GM19023 (cell line): ENCODE data around the gene PHLDA3.

Experiments used
- ATAC-seq: cut with Tn5 transposase; IDR thresholded peaks from one replicate; pipeline ENCODE4 v1.9.1; 2021; ENCODE audit warnings: mild to moderate bottlenecking, moderate library complexity; ENCODE audit not compliant: unreplicated experiment

PHLDA3 gene

DNA sequence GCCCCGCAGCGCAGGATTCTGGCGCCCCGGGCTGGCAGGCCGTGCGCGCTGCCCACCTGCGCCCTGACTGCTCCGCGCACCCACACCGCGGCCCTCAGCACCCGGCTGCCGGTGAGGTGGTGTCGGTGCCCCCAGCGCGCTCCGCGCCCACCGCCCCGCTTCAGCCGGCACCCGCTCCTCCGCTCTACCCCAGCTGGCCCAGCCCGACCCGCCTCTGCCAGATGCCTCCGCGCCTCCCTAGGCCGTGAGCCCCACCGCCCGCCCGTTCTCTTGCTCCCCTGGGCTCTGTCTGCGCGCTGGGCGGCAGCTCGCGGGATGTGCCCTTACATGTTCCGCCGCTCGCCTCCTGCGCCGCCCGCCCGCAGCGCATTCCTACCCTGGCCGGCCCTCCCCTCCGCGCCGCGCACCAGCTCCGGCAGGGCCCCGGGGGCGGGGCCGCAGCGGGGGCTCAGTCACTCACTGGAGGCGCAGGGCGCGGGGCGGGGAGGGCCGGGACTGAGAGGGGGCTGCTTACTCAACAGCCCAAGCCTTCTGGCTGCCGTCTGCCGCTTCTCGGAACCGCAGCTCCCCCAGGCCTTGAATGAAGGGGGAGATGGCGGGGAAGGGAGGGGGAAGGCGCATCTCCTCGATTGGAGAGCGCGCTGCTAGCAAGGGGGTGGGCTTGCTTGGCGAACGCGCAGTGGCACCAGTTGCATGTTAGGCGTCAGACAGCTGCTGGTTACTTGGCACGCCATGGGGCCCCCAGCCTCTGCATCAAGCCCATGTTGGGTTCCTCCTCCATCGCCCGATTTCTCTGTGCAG lies at the start of gene PHLDA3:
Gene PHLDA3, minus strand, starts transcription at position 345 of the 801 bp plus-strand sequence. CDS start 402 bp downstream, outside the sequence.
- peak; percentile 71 for ATAC-seq

DNA sequence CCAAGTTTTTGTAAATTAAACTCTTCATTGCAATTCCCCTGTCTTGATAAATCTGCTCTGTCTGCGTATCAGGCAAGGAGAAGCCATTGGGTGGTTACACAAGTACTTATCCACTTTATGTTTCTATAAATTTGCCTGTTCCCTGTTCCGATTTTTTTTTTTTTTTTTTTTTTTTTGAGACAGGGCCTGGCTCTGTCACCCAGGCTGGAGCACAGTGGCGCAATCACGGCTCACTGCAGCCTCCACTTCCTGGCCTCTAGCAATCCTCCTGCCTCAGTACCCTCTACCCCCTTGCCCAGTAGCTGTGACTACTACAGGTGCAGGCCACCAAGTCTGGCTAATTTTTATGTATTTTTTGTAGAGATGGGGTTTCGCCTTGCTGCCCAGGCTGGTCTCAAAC lies 49.1 kb upstream of the PHLDA3 start:
- no peak for ATAC-seq

DNA sequence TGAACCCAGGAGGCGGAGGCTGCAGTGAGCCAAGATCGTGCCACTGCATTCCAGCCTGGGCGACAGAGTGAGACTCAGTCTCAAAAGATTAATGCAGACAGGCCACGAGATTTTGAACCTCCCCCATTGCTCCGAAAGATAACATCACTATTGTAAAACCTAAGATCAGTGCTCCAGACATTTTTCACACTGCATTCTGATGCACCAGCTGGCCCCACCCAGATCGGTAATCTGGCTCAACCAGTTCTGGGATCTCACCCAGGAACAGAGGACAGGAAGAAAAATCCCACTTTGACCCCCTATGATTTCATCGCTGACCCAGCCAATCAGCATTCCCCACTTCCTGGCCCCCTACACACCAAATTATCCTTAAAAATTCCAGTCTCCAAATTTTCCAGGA lies 48.6 kb upstream of the PHLDA3 start:
- no peak for ATAC-seq

DNA sequence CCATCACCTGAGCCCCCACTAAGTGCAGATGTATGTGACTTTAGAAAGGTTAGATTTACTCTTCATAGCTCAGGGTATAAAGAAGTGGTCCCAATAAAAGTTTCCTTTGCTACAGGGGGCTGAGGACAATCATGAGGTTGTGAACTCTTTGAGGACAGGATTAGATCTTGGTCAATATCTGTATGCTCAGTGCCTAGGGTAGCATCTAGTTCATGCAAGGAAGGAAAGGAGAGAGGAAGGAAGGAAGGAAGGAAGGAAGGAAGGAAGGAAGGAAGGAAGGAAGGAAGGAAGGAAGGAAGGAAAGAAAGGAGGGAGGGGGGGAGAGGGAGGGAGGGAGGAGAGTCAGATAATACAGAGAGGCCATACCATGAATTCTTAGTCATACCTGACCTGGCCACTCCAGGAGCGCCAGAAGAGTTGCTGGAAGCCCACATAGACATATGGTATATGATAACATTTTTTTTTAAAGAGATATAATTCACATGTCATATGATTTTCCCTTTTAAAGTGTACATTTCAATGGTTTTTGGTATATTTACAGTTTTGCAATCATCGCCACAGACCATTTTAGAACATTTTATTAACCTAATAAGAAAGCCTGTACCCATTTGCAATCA lies 47.6 kb upstream of the PHLDA3 start:
- ATAC-seq, result no peak

DNA sequence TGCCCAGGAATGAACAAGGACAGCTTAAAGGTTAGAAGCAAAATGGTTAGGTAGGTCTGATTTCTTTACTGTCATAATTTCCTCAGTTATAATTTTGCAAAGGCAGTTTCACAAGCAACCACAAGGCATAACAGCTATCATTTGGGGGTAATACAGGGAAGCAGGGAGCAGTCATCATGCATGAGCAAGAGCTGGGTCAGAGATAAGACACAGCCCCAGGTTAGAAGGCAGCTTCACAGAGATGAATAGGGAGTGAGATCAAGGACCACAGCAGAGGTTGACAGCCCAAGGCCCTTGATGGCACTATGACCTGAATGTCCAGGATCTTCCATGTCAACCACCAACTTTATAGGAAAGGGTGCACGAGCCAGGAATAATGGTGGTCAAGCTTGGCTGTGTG lies 46.9 kb upstream of the PHLDA3 start:
- no peak for ATAC-seq

DNA sequence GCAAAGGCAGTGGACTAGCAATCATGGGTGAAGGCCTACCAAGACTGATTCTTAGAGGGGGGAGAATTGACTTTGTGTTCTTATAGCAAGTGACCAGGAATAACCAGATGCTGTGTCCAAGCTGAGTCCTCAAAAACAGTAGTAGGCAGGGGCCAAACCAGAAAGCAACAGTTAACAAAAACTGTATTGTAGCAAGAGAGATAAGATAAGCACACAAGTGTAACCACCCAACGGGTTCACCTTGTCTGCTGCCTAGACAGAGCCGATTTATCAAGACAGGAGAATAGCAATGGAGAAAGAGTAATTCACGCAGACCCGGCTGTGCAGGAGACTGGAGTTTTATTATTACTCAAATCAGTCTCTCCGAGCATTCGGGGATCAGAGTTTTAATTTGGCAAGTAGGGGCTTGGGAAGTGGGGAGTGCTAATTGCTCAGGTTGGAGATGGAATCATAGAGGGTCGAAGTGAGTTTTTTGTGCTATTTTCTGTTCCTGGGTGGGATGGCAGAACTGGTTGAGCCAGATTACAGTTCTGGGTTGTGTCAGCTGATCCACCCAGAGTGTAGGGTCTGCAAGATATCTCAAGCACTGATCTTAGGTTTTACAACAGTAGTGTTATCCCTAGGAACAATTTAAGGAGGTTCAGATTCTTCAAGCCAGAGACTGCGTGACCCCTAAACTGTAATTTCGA lies 46.2 kb upstream of the PHLDA3 start:
- no peak for ATAC-seq

DNA sequence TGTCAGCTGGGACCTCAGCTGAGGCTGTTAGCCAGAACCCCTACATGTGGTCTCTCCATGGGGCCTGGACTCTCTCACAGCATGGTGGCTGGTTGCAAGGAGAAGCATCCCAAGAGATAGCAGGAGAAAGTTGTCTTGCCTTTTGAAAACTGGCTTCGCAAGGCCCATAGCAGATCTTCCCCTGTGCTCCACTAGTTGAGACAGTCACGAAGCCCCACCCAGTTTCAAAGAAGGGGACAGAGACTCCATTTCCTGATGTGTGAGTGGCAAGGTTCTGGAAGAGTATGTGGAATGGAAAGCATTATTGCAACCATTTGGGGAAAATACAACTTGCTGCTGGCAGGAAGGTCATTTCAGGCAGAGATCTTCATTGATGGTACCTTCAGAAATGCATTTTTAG lies 45.5 kb upstream of the PHLDA3 start:
- ATAC-seq, result no peak

DNA sequence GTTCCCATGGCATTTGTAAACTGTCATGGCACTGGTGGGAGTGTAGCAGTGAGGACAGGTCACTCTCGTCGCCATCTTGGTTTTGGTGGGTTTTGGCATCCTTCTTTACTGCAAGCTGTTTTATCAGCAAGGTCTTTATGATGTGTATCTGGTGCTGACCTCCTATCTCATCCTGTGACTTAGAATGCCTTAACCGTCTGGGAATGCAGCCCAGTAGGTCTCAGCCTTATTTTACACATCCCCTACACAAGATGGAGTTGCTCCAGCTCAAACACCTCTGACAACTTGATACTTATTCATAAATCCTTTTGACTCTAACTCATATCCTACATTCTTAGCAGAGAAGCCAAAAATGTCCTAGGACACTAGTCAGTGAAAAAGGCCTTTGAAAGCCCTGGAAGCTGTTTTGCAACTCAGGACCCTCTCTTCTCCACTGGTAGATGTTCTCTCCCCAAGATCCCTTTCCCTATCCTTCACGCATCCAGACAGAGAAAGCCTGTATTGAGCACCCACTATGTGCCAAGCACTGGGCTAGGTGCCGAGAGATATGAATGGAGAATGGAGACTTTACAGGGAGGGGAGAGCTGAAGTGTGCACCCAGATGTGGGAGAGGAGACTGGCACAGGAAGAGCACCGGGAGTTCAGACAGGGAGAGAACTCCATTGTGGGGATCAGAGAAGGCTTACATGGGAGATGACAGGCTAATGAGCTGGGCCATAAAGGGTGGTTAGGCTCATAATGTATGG lies 44.7 kb upstream of the PHLDA3 start:
- ATAC-seq, result no peak

DNA sequence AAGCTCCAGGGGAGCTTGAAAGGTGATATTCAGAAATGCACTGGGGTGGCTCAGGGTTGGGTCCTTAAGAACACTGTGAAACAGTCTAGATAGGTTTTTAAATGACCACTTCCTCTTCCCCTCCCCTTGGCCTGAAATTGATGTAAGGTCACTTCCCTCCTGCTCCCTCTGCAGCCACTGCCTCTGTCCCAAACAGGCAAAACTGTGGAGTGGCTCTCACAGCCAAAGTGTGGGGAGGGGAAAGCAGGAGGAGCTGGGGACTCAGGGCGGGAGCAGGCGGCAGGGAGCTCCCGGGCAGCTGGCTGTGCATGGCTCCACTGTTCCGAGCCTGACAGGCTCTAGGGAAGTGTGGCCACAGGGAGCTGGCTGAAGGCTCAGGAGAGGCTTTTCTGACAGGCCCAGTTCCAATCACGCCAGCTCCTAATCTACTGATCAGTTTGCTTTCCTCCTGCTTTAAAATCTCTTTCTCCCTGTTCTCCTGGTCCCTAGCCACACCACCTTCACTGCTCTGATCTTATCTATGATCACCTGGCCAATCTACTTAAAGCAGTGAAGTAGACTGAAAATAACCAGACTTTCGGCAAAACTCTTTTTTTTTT lies 43.1 kb upstream of the PHLDA3 start:
- no peak for ATAC-seq

DNA sequence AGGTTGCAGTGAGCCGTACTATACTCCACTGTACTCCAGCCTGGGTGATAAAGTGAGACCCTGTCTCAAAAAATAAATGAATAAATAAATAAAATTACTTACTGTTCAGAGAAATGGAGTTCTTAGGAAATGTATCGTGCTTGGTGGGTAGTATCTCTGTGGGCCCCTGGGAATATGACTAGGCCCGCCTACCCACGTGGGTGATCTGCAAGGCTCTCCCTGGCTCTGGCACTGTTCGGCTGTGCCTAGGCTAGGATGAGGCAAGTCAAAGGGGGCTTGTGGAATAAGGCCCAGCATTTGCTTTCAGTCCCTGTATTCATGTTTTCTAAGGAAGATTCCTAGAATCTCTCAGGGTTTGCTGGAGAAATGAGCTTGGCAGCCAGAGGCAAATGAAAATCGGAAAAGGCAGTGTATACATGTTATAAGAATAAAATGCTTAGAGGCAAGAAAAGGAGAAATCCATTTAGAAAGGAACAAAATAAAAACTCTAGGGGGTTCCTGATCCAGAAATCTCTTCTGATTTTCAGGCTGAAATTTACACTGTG lies 42.5 kb upstream of the PHLDA3 start:
- ATAC-seq, result no peak

DNA sequence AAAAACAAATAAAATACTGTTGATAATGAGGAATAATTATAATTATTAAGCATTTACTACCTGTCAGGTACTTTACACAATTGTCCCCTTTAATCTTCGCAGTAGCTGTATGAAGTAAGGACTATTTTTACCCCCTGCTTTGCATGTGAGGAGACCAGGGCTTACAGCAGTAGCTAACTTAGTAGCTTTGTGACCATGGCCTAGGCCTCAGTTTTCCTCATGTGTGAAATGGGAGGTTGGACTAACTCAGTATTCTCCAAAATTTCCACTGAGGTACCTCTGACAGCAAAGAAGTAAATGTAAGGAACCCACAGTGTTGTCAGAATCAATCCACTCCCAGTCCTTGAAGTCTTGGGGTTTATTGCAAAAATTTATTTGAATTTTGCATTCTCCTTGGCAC lies 41.7 kb upstream of the PHLDA3 start:
- ATAC-seq, result no peak

DNA sequence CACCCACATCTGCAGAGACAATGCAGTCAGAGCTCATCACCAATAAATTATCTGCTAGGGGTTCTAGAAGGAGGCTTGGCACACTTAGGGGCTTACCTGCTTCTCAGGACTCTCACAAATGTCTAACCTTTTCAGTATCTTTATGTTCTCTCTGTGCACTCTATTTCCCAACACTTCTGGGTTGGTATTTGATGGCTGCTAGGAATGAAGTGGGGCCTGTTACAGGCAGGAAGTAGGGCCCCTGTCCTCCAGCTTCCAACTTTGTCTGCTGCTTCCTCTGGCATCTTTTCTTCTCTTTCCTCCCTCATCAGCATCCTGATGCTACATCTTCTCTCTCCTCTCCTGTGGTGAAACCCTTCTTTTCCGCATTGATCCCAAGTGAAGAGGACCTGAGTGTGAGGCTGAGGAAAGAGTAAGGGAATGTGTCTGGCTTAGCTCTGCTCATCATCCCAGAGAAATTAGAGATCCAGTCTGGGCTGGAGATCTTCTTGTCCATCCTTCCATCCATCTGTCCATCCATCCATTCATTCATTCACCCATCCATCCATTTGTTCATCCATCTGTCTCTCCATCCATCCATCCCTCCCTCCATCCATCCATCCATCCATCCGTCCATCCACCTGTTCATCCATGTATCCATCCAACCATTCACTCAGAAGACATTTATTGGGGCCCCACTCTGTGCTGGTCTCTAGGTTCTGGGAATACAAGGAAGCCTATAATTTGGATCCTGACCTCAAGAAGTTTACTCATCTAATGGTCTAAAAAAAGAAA lies 40.8 kb upstream of the PHLDA3 start:
- no peak for ATAC-seq

DNA sequence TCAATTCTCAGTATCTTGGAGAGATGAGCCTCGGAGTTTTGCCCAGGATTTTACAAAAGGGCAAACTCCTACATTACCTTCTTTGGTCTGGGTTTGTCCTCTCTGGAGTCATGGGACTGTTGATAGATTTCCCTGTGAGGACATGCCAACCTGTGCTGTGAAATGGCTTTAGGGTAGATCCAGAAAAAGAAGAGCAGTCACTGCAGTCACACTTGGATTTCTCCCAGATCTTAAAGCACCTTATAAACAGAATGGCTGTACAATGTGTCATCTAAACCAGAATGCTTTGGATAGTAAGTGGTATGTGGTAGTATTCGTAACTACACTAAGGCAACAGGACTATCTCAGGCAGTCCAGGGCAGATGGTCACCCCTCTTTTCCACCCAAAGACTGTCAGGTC lies 39.8 kb upstream of the PHLDA3 start:
- ATAC-seq, result no peak

DNA sequence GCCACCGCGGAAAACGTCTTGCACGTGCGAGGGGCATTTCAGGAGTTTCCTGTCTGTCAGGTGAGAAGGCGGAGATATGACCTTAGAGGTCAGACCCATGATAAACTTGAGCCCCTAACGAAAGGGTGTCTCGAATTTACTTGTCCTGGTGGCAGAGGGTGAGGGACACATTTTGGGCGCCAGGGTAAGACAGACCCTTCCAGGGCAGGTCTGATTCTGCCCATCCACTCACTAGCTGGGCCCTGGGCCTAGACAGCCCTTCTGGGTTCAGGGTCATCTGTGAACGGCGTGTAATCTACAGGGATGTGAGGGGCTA lies 38.3 kb upstream of the PHLDA3 start:
- peak; percentile 18 for ATAC-seq

DNA sequence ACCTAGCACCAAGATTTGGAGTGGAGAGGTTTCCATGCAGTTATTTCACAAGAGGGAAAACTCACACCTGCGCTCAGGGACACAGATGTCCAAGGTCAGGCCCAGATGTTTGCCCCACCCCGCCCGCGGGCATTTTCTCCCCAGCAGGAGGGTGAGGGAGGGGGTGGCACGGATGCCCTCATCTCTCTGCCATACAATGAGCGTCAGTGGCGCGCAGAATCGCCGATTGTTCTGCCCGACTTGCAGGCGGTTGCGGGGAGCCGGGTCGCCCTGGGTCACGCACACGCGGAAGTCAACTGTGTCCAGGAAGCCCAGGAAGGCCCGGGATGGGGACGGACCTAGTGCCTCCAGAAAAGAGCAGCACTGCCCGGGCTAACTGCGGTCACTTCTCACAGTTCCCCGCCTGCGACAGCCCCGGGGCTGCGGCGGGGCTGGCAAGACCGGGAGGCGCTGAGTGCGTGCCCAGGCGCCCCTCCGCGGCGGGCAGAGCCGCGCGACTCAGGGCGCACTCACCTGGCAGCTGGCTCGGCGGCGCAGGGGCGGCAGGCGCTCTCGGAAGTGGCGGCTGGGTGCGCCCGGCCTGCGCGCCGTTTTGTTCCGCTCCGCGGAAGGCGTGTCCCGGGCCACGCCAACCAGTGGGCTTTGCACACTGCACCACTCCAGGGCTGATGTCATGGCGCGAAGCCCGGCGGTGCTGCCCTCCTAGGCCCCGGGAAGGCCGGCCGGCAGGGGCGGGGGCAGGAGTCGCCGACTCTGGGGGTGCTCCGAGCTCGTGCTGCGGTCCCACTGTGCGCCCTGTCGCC lies 37.8 kb upstream of the PHLDA3 start, which contains the start of gene CSRP1:
Gene CSRP1, minus strand, starts transcription at position 567 of the 803 bp plus-strand sequence. CDS start 10,820 bp downstream, outside the sequence.
- peak; percentile 92 for ATAC-seq

DNA sequence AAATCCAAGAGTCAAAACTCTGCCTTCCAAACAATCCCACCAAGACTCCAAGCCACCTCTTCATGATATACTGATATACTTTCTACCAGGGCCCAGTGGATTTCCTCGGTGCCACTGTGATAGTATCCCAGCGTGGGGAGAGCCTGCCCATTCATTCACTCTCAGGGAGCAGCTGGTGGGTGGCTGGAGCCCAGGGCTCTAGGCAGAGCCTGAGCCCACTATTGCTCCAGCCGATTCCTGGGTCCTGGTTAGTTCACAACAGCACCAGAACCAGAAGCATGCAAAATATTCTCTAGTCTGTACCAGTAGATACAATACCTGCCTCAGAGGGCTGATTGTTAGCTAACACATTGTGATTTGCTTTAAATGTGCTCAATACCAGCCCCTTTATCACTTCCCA lies 37.1 kb upstream of the PHLDA3 start:
- no peak for ATAC-seq

DNA sequence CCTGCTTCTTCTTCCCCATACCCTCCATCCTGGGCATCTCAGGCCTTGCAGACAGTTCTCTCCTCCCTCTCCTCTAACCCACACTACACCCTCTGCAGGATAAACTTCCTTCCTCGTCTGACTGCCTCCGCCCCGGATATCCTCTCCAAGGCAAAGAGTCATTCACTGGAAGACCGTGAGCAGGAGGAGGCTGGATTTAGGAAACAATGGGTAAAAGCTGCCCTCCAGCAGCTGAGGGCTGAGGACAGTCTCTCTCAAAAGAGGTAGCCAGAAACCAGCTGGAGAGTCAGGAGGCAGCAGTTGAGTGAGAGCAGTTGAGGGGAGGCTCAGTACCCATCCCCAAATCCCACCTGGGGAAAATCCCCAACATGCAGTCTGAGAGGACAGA lies 36.5 kb upstream of the PHLDA3 start:
- no peak for ATAC-seq

DNA sequence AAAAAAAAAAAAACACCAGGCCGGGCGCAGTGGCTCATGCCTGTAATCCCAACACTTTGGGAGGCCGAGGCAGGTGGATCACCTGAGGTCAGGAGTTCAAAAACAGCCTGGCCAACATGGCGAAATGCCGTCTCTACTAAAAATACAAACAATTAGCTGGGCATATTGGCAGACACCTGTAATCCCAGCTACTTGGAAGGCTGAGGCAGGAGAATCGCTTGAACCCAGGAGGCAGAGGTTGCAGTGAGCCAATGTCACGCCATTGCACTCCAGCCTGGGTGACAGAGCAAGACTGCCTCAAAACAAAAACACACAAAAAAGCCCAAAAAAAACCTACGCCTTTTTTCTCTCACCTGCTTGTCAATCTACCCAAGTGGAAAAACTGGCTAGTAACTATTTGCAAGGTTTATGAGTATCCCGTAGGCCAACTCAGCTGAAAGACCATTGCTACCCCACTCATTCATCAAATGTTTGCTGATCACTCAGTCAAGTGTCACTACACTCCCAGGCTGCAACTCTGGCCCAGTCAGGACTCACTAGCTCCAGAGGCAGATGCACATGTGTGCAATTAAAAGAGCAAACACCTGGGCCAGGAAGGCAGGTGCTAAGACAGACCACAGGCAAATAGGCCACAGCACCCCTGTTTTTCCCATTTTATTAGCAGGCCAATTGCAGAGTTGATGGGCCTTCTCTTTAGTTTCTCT lies 36.0 kb upstream of the PHLDA3 start:
- no peak for ATAC-seq
